ENCODE results near the gene WDR73.

The WDR73 gene

GRCh38 chr15:84609818-84610525, 44.1 kb downstream of the WDR73 start:
- DNase-seq = no peak

- DNase-seq = no peak
Observed at GRCh38 chr15:84608707-84609284, 45.3 kb downstream of the WDR73 start.

- DNase-seq = no peak
Observed at GRCh38 chr15:84606653-84607120, 47.4 kb downstream of the WDR73 start.

GRCh38 chr15:84605554-84605882, 48.6 kb downstream of the WDR73 start:
- DNase-seq = no peak

GRCh38 chr15:84604826-84605553, 49.1 kb downstream of the WDR73 start:
- peak; percentile 34 for DNase-seq

GRCh38 chr15:84603630-84604379, 50.3 kb downstream of the WDR73 start:
- no peak for DNase-seq

- DNase-seq = no peak
Observed at GRCh38 chr15:84601555-84601838, 52.6 kb downstream of the WDR73 start.

- DNase-seq = peak; percentile 91
Observed at GRCh38 chr15:84600687-84601554, 53.2 kb downstream of the WDR73 start, which contains the start of gene ZSCAN2. TSS of gene ZSCAN2 (plus strand) at chr15:84601009. CDS start at chr15:84603928, 2,919 bp downstream.

- peak; percentile 44 for DNase-seq
Observed at GRCh38 chr15:84600331-84600686, 53.8 kb downstream of the WDR73 start.

- no peak for DNase-seq
Observed at GRCh38 chr15:84599906-84600305, 54.2 kb downstream of the WDR73 start.

GRCh38 chr15:84598993-84599392, 55.1 kb downstream of the WDR73 start:
- no peak for DNase-seq

GRCh38 chr15:84598250-84598649, 55.8 kb downstream of the WDR73 start:
- DNase-seq = no peak

- no peak for DNase-seq
Observed at GRCh38 chr15:84597296-84597695, 56.8 kb downstream of the WDR73 start.

GRCh38 chr15:84595660-84596059, 58.4 kb downstream of the WDR73 start:
- no peak for DNase-seq

- no peak for DNase-seq
Observed at GRCh38 chr15:84594617-84595290, 59.3 kb downstream of the WDR73 start.

GRCh38 chr15:84591815-84592214, 62.3 kb downstream of the WDR73 start:
- no peak for DNase-seq

GRCh38 chr15:84590406-84590805, 63.7 kb downstream of the WDR73 start:
- no peak for DNase-seq
